Ishikawa (cell line): ENCODE measurements around the gene CLMN.

Experiments
- CEBPB ChIP-seq: IDR thresholded peaks from 2 replicates; pipeline ENCODE4 v1.6.1; 2012
- CREB1 ChIP-seq: IDR thresholded peaks from 2 replicates; pipeline ENCODE4 v1.6.1; 2012; ENCODE audit warnings: low read depth
- EGR1 ChIP-seq: IDR thresholded peaks from 2 replicates; pipeline ENCODE4 v1.6.1; 2012
- EP300 ChIP-seq: IDR thresholded peaks from 2 replicates; pipeline ENCODE4 v1.6.1; 2012; ENCODE audit warnings: borderline replicate concordance
- FOXM1 ChIP-seq: IDR thresholded peaks from 2 replicates; pipeline ENCODE4 v1.6.1; 2012; ENCODE audit warnings: low read depth, borderline replicate concordance
- NFIC ChIP-seq: IDR thresholded peaks from 2 replicates; pipeline ENCODE4 v1.6.1; 2012
- RAD21 ChIP-seq: IDR thresholded peaks from 2 replicates; pipeline ENCODE4 v1.6.1; 2012; ENCODE audit warnings: low read depth
- TAF1 ChIP-seq: IDR thresholded peaks from 2 replicates; pipeline ENCODE4 v1.6.1; 2012; ENCODE audit warnings: low read depth, mild to moderate bottlenecking
- TCF12 ChIP-seq: IDR thresholded peaks from 2 replicates; pipeline ENCODE4 v1.6.1; 2012; ENCODE audit warnings: low read depth
- TEAD4 ChIP-seq: IDR thresholded peaks from 2 replicates; pipeline ENCODE4 v1.6.1; 2012
- YY1 ChIP-seq: IDR thresholded peaks from 2 replicates; pipeline ENCODE4 v1.6.1; 2012; ENCODE audit warnings: low read depth
- ZBTB7A ChIP-seq: IDR thresholded peaks from 2 replicates; pipeline ENCODE4 v1.6.1; 2012; ENCODE audit warnings: low read depth
- TF ChIP-seq, protein P1 (sequence below): IDR thresholded peaks from 2 replicates; pipeline ENCODE4 v1.6.1; 2012
- TF ChIP-seq, protein P2 (sequence below): IDR thresholded peaks from 2 replicates; pipeline ENCODE4 v1.6.1; 2012; ENCODE audit warnings: low read depth, mild to moderate bottlenecking
- TF ChIP-seq, protein P3 (sequence below): IDR thresholded peaks from 2 replicates; pipeline ENCODE4 v1.6.1; 2012

Gene CLMN

DNA sequence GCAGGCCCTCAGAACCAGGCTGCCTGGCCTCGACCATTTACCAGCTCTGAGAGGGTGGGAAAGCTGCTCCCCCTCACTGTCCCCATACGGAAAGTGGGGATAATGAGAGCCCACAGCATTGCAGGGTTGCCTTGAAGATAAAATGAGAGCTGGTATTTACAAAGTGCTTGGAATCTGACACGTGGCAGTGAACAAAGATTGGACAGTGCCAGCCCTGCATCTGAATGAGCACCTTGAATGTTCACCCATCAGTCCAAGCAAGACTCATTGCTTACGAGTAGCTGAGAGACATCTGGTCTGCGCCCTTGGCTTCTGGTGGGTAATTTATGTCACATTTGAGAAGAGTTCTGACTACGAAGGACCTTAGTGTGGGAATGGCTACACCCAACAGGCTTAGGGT lies 67.5 kb downstream of the CLMN start:
- no peak for TF ChIP-seq CREB1
- no peak for TF ChIP-seq TAF1
- no peak for TF ChIP-seq YY1
- TF ChIP-seq RAD21, result no peak
- TF ChIP-seq FOXM1, result no peak
- TF ChIP-seq CEBPB, result no peak
- TF ChIP-seq, protein P1, sequence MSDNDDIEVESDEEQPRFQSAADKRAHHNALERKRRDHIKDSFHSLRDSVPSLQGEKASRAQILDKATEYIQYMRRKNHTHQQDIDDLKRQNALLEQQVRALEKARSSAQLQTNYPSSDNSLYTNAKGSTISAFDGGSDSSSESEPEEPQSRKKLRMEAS, result no peak
- no peak for TF ChIP-seq NFIC
- no peak for TF ChIP-seq EGR1
- TF ChIP-seq, protein P2, sequence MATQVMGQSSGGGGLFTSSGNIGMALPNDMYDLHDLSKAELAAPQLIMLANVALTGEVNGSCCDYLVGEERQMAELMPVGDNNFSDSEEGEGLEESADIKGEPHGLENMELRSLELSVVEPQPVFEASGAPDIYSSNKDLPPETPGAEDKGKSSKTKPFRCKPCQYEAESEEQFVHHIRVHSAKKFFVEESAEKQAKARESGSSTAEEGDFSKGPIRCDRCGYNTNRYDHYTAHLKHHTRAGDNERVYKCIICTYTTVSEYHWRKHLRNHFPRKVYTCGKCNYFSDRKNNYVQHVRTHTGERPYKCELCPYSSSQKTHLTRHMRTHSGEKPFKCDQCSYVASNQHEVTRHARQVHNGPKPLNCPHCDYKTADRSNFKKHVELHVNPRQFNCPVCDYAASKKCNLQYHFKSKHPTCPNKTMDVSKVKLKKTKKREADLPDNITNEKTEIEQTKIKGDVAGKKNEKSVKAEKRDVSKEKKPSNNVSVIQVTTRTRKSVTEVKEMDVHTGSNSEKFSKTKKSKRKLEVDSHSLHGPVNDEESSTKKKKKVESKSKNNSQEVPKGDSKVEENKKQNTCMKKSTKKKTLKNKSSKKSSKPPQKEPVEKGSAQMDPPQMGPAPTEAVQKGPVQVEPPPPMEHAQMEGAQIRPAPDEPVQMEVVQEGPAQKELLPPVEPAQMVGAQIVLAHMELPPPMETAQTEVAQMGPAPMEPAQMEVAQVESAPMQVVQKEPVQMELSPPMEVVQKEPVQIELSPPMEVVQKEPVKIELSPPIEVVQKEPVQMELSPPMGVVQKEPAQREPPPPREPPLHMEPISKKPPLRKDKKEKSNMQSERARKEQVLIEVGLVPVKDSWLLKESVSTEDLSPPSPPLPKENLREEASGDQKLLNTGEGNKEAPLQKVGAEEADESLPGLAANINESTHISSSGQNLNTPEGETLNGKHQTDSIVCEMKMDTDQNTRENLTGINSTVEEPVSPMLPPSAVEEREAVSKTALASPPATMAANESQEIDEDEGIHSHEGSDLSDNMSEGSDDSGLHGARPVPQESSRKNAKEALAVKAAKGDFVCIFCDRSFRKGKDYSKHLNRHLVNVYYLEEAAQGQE, result no peak

DNA sequence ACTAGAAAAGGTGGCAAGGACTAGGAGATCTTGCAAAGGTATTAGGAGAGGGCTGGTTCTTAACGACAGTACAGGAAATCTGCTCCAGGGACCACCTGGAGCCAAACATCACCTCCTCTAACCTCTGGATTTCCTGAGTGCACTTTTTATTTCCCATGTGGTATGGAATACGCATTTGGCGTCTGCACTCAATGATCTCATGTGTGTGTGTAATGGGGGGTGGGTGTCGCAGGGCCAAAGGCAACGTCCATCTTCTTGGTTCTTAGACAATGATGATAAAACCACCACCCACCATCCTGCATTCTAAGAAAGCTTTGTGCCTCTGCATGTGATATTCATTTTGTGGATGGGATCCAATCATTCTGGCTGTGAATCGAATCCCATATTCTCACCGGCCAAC lies 68.8 kb downstream of the CLMN start:
- TF ChIP-seq TEAD4, result no peak
- TF ChIP-seq, protein P1, result no peak
- TF ChIP-seq, protein P2, result no peak
- no peak for TF ChIP-seq NFIC
- no peak for TF ChIP-seq CEBPB
- no peak for TF ChIP-seq CREB1
- no peak for TF ChIP-seq TAF1
- no peak for TF ChIP-seq EP300
- TF ChIP-seq, protein P3, sequence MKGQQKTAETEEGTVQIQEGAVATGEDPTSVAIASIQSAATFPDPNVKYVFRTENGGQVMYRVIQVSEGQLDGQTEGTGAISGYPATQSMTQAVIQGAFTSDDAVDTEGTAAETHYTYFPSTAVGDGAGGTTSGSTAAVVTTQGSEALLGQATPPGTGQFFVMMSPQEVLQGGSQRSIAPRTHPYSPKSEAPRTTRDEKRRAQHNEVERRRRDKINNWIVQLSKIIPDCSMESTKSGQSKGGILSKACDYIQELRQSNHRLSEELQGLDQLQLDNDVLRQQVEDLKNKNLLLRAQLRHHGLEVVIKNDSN, result no peak
- no peak for TF ChIP-seq EGR1
- TF ChIP-seq YY1, result no peak
- TF ChIP-seq RAD21, result no peak
- TF ChIP-seq ZBTB7A, result no peak
- no peak for TF ChIP-seq FOXM1
- TF ChIP-seq TCF12, result no peak

DNA sequence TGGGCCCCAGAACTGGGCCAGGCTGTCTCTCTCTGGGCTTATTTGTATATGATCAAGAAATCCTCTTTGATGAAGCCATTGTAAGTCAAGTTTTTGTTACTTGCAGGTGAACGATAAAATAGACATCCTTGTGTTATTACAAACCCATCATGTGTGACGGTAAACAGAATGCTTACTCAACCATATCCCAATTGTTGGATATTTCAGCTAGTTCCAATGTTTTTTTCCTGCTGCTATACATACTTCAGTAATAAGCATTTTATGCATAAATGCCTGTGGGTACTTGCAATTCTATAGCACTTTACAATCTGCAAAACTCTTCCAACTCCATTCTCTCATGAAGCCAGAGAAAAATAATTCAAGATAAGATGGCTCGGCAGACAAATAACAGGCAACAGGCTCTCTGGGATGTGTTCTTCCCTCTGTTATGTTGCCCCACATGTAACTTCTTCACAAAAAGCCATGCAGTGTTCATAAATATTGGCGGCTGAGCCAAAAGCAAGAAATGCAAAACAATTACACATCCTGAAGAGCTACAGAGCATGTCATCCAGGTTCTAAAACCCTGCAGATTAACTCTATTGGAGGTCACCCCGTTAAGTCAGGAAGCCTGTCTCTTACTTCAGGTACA lies 69.5 kb downstream of the CLMN start:
- TF ChIP-seq TAF1, result no peak
- no peak for TF ChIP-seq YY1
- peak; percentile 67; the same call in 1 of the 2 replicates for TF ChIP-seq EP300
- TF ChIP-seq TEAD4, result peak; percentile 67
- TF ChIP-seq TCF12, result peak; percentile 66; the same call in 1 of the 2 replicates

DNA sequence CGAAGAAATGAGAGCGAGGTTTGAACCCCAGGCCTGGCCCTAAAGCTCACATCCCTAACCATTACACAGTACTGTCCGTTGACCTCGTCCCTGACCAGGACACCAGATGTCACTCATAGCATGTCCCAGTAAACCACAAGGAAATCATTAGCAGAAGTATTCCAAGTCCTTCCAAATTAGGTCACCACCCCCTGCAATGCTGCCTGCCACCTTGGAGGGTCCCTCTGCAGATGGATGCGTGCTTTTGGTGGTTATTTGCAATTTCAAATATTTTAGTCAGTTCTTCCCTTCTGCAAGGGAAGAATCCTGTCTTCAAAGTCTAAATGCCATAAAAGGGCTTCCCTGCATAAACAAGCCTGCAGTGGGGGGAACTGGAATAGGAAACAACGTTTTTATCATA lies 71.3 kb downstream of the CLMN start:
- TF ChIP-seq RAD21 (peak; percentile 35; the same call in 1 of the 2 replicates), TCF12 (no peak)

DNA sequence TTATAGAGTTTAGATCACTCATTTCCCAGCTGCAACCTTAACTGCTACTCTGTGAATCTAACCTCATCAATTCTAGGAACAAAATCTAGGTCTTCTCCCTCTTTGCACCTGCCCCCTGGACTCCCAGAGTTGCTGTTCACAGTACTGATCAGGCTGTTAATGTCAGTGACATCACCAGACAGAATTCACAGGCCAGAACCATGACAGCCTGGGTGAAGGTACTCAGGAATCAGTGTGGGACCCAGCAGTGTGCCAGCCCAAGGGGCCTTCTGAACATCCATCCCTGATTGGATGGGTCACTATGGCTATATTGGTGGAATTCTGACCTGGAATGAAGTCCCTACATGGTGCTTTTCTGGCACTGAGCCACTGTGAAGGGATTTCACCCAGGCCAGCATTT lies 72.8 kb downstream of the CLMN start:
- TF ChIP-seq, protein P3, result no peak
- no peak for TF ChIP-seq TAF1
- TF ChIP-seq, protein P1, result no peak
- TF ChIP-seq, protein P2, result 0 out of 2 replicates have a peak, but pooled peaks have one; percentile 24
